ENCODE measurements around the gene TRMT112.

DNA sequence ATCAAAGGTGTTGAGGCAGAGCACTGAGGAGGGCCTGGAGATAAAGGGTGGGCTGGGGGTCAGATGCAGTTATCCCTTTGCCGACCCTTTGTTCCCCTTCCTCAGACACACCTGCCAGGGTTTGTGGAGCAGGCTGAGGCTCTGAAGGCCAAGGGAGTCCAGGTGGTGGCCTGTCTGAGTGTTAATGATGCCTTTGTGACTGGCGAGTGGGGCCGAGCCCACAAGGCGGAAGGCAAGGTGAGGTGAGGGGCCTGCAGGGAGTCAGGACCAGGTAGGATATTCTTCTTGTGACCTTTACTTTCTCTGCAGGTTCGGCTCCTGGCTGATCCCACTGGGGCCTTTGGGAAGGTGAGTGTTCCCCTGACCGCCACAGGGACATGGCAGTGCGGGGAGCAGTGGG lies 3.2 kb upstream of the TRMT112 start:
- TF ChIP-seq, protein P1, sequence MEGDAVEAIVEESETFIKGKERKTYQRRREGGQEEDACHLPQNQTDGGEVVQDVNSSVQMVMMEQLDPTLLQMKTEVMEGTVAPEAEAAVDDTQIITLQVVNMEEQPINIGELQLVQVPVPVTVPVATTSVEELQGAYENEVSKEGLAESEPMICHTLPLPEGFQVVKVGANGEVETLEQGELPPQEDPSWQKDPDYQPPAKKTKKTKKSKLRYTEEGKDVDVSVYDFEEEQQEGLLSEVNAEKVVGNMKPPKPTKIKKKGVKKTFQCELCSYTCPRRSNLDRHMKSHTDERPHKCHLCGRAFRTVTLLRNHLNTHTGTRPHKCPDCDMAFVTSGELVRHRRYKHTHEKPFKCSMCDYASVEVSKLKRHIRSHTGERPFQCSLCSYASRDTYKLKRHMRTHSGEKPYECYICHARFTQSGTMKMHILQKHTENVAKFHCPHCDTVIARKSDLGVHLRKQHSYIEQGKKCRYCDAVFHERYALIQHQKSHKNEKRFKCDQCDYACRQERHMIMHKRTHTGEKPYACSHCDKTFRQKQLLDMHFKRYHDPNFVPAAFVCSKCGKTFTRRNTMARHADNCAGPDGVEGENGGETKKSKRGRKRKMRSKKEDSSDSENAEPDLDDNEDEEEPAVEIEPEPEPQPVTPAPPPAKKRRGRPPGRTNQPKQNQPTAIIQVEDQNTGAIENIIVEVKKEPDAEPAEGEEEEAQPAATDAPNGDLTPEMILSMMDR (IDR thresholded peaks at IDR 0.05), result no peak
- no peak for TF ChIP-seq POLR2A (IDR thresholded peaks at IDR 0.05)
